ENCODE measurements around the gene ZNF831. TPM values are rescaled to one million over a fixed set of nuclear protein-coding genes. Genes with fewer than 3 reads are reported as not detected.

Gene ZNF831
- total RNA-seq, 1 experiment from 2014 or later, result not detected

DNA sequence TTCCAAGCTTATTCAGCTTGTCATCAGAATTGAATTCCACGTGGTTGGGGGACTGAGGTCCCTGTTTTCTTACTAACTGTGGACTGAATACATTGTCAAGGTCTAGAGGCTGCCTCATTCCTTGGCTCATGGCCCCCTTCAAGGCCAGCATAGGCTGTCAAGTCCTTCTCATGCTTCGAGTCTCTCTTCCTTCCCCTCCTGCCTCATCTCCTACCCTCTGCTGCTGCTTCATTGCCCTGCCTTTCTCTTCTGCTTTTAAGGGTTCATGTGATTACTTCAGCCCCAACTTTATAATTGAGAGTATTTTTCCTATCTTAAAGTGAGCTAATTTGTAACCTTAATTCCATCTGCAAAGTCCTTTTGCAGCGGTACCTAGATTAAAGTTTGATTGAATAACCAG, 27.6 kb upstream of the ZNF831 start:
- CTCF ChIA-PET, result interaction anchor here (0.6 kb wide), 1 partner anchor 61 kb away, joined by 3 read pairs; no protein-coding TSS in a partner anchor
- Mint-ChIP-seq H3K4me1 (ENCODE audit: low read depth, unreplicated experiment) (no peaks in the 10 kb centered on the region), H3K4me3 (ENCODE audit: low read depth, unreplicated experiment) (no peak overlapping the region), H3K36me3 (ENCODE audit: insufficient read depth, unreplicated experiment) (no peaks in the 10 kb centered on the region), H3K27ac (ENCODE audit: unreplicated experiment) (no peak overlapping the region), H3K9me3 (ENCODE audit: low read depth, unreplicated experiment) (no peaks in the 10 kb centered on the region), H3K27me3 (ENCODE audit: unreplicated experiment) (peaks cover 83% of the 10 kb centered on the region)
- intact Hi-C loops (cut with micrococcal nuclease; ENCODE audit: unreplicated experiment), result no loop called here
- DNase-seq, result no peak
- BruUV-seq (replicated peaks), result no TSS peak
- TF ChIP-seq, protein P1, sequence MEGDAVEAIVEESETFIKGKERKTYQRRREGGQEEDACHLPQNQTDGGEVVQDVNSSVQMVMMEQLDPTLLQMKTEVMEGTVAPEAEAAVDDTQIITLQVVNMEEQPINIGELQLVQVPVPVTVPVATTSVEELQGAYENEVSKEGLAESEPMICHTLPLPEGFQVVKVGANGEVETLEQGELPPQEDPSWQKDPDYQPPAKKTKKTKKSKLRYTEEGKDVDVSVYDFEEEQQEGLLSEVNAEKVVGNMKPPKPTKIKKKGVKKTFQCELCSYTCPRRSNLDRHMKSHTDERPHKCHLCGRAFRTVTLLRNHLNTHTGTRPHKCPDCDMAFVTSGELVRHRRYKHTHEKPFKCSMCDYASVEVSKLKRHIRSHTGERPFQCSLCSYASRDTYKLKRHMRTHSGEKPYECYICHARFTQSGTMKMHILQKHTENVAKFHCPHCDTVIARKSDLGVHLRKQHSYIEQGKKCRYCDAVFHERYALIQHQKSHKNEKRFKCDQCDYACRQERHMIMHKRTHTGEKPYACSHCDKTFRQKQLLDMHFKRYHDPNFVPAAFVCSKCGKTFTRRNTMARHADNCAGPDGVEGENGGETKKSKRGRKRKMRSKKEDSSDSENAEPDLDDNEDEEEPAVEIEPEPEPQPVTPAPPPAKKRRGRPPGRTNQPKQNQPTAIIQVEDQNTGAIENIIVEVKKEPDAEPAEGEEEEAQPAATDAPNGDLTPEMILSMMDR (IDR thresholded peaks at IDR 0.05; ENCODE audit: unreplicated experiment), result no peak

DNA sequence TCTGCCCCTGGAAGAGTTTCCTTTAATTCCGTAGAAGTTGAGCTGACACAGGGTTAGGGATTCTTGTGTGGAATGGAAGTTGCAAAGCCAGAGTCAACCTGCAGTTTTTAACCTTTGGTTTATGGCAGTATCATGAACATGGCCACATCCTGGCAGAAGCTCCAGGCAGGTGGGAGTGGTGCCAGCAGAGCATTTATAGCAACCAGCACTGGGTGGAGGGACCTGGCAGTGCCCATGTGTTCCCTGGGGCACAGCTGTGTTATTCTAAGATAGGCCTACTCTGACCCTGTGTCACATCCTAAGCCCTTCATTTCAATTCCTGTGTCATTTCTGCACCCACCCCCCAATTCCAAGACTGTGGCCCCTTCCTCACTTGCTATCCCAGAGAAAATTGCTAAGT, 26.1 kb upstream of the ZNF831 start:
- TF ChIP-seq, protein P1 (IDR thresholded peaks at IDR 0.05; ENCODE audit: unreplicated experiment), result no peak
- H3K4me1 Mint-ChIP-seq (ENCODE audit: low read depth, unreplicated experiment), result no peaks in the 10 kb centered on the region
- BruUV-seq (replicated peaks), result no TSS peak
- H3K27me3 Mint-ChIP-seq (ENCODE audit: unreplicated experiment), result peaks cover 80% of the 10 kb centered on the region
- CTCF ChIA-PET, result no interaction called here
- intact Hi-C loops (cut with micrococcal nuclease; ENCODE audit: unreplicated experiment), result no loop called here
- H3K9me3 Mint-ChIP-seq (ENCODE audit: low read depth, unreplicated experiment), result no peaks in the 10 kb centered on the region
- DNase-seq, result no peak
- no peak overlapping the region for H3K4me3 Mint-ChIP-seq (ENCODE audit: low read depth, unreplicated experiment)
- H3K27ac Mint-ChIP-seq (ENCODE audit: unreplicated experiment), result no peak overlapping the region
- H3K36me3 Mint-ChIP-seq (ENCODE audit: insufficient read depth, unreplicated experiment), result no peaks in the 10 kb centered on the region

DNA sequence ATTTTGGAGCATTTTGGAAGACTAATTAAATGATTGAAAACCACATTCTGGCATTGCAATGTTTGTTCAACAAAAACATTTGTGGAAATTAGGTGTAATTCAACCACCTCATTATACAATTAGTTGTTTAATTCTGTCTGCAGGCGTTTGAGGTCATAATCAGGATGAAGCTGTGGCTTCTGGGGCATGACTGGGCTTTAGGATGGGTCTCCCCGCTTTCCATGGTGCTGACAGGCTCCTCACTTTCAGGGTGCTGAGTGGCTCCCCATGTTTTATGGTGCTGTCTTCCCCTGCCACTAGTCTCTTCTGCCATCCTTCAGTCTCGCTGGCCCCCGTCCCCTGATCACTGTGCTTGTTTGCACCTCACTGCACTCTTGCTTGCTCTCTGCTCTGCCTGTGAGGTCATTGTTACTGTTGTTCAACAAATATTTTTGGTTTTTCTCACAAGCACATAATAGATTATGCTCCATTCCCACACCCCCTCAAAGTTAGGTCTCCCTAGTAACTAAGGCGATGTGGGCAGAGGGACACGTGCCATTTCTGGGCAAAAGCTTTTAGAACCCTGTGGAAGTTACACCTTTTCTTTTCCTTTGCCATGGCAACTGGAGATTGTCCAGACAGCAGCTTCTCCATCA, 25.4 kb upstream of the ZNF831 start:
- no peaks in the 10 kb centered on the region for H3K4me1 Mint-ChIP-seq (ENCODE audit: low read depth, unreplicated experiment)
- CTCF ChIA-PET, result no interaction called here
- no peak overlapping the region for H3K27ac Mint-ChIP-seq (ENCODE audit: unreplicated experiment)
- H3K36me3 Mint-ChIP-seq (ENCODE audit: insufficient read depth, unreplicated experiment), result no peaks in the 10 kb centered on the region
- no peak for DNase-seq
- intact Hi-C loops (cut with micrococcal nuclease; ENCODE audit: unreplicated experiment), result no loop called here
- H3K27me3 Mint-ChIP-seq (ENCODE audit: unreplicated experiment), result peaks cover 75% of the 10 kb centered on the region
- BruUV-seq (replicated peaks), result no TSS peak
- no peak overlapping the region for H3K4me3 Mint-ChIP-seq (ENCODE audit: low read depth, unreplicated experiment)
- no peaks in the 10 kb centered on the region for H3K9me3 Mint-ChIP-seq (ENCODE audit: low read depth, unreplicated experiment)
- TF ChIP-seq, protein P1 (IDR thresholded peaks at IDR 0.05; ENCODE audit: unreplicated experiment), result no peak

DNA sequence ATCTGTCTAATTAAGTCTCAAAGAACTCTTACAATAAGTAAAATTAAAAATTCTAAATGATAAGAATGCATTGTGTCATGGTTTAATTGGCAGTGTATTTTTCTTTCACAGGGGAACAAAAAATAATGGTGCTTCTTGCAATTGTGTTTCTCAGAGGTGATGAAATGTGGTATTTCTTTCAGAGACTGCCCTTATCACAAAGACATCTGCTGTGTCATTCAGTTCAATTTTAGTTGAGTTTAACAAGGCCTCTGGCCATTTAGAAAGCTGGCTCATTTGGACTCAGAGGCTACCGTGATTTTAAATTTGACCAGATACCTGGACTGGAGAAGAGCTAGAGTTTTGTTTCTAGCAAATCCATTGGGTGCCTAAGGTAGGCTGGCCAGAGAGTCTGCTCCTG, 23.6 kb upstream of the ZNF831 start:
- no peak overlapping the region for H3K27ac Mint-ChIP-seq (ENCODE audit: unreplicated experiment)
- no peaks in the 10 kb centered on the region for H3K36me3 Mint-ChIP-seq (ENCODE audit: insufficient read depth, unreplicated experiment)
- peaks cover 76% of the 10 kb centered on the region for H3K27me3 Mint-ChIP-seq (ENCODE audit: unreplicated experiment)
- no peaks in the 10 kb centered on the region for H3K4me1 Mint-ChIP-seq (ENCODE audit: low read depth, unreplicated experiment)
- no peak for DNase-seq
- TF ChIP-seq, protein P1 (IDR thresholded peaks at IDR 0.05; ENCODE audit: unreplicated experiment), result no peak
- H3K4me3 Mint-ChIP-seq (ENCODE audit: low read depth, unreplicated experiment), result no peak overlapping the region
- no peaks in the 10 kb centered on the region for H3K9me3 Mint-ChIP-seq (ENCODE audit: low read depth, unreplicated experiment)
- CTCF ChIA-PET, result no interaction called here
- intact Hi-C loops (cut with micrococcal nuclease; ENCODE audit: unreplicated experiment), result no loop called here
- no TSS peak for BruUV-seq (replicated peaks)
